Raji (cell line): ENCODE measurements around the gene DIAPH3.

Experiments
- POLR2A ChIP-seq: IDR thresholded peaks from 2 replicates; pipeline ENCODE4 v1.6.1; 2011; ENCODE audit warnings: low read depth, low read length, control low read depth; ENCODE audit not compliant: insufficient read depth

The DIAPH3 gene

GRCh38 chr13:60114499-60115028, 49.2 kb downstream of the DIAPH3 start:
- TF ChIP-seq POLR2A: no peak

- TF ChIP-seq POLR2A: no peak
These were observed 51.0 kb downstream of the DIAPH3 start for GRCh38 chr13:60112771-60113170.

- no peak for TF ChIP-seq POLR2A
These were observed 52.0 kb downstream of the DIAPH3 start for GRCh38 chr13:60111691-60112090.

- TF ChIP-seq POLR2A: no peak
These were observed 54.4 kb downstream of the DIAPH3 start for GRCh38 chr13:60109285-60109684.

GRCh38 chr13:60108589-60108988, 55.1 kb downstream of the DIAPH3 start:
- no peak for TF ChIP-seq POLR2A

- no peak for TF ChIP-seq POLR2A
These were observed 63.9 kb downstream of the DIAPH3 start for GRCh38 chr13:60099631-60100420.

GRCh38 chr13:60095300-60095699, 68.4 kb downstream of the DIAPH3 start:
- no peak for TF ChIP-seq POLR2A

GRCh38 chr13:60094385-60095088, 69.2 kb downstream of the DIAPH3 start:
- TF ChIP-seq POLR2A: no peak

GRCh38 chr13:60093425-60094019, 70.2 kb downstream of the DIAPH3 start:
- no peak for TF ChIP-seq POLR2A

- no peak for TF ChIP-seq POLR2A
These were observed 72.2 kb downstream of the DIAPH3 start for GRCh38 chr13:60091573-60091972.

- no peak for TF ChIP-seq POLR2A
These were observed 73.2 kb downstream of the DIAPH3 start for GRCh38 chr13:60090574-60090973.

GRCh38 chr13:60080850-60081249, 82.9 kb downstream of the DIAPH3 start:
- no peak for TF ChIP-seq POLR2A

- no peak for TF ChIP-seq POLR2A
These were observed 85.5 kb downstream of the DIAPH3 start for GRCh38 chr13:60078226-60078625.

- TF ChIP-seq POLR2A: no peak
These were observed 87.9 kb downstream of the DIAPH3 start for GRCh38 chr13:60075850-60076249.

- TF ChIP-seq POLR2A: no peak
These were observed 89.3 kb downstream of the DIAPH3 start for GRCh38 chr13:60074397-60074796.

GRCh38 chr13:60066226-60066625, 97.5 kb downstream of the DIAPH3 start:
- TF ChIP-seq POLR2A: no peak

- no peak for TF ChIP-seq POLR2A
These were observed 101.2 kb downstream of the DIAPH3 start for GRCh38 chr13:60062502-60062901.

GRCh38 chr13:60061737-60062136, 102.0 kb downstream of the DIAPH3 start:
- no peak for TF ChIP-seq POLR2A
